ENCODE results near the gene ADAM12.

ADAM12 gene

DNA sequence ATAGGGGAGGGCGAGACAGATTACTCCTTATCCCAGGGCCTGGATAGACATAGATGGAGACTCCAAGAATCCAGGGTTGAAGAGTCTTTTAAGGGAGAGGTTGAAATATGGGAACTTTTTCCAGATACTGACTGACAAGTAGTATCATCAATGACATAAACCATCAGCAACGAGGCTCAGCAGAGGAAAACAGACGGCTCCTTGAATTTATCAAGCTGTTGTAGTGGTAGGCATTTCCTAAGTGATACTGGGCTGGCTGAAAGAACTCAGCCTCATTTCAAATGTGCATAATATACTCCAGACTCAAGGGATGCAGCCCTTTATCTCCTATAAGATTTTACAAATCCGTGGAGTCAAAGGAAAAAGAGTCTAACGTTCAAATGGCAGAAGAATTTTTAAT is 341.4 kb downstream of the ADAM12 start:
- TF ChIP-seq, protein P1, sequence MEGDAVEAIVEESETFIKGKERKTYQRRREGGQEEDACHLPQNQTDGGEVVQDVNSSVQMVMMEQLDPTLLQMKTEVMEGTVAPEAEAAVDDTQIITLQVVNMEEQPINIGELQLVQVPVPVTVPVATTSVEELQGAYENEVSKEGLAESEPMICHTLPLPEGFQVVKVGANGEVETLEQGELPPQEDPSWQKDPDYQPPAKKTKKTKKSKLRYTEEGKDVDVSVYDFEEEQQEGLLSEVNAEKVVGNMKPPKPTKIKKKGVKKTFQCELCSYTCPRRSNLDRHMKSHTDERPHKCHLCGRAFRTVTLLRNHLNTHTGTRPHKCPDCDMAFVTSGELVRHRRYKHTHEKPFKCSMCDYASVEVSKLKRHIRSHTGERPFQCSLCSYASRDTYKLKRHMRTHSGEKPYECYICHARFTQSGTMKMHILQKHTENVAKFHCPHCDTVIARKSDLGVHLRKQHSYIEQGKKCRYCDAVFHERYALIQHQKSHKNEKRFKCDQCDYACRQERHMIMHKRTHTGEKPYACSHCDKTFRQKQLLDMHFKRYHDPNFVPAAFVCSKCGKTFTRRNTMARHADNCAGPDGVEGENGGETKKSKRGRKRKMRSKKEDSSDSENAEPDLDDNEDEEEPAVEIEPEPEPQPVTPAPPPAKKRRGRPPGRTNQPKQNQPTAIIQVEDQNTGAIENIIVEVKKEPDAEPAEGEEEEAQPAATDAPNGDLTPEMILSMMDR (IDR thresholded peaks at IDR 0.05; ENCODE audit: unreplicated experiment in 3 of 3), result no peak
- Mint-ChIP-seq H3K4me3 (no peak overlapping the region), H3K4me1 (peaks cover 41% of the 10 kb centered on the region), H3K36me3 (ENCODE audit: low read depth) (no peaks in the 10 kb centered on the region), H3K27ac (no peak overlapping the region), H3K9me3 (no peaks in the 10 kb centered on the region), H3K27me3 (ENCODE audit: low read depth) (peaks cover 9% of the 10 kb centered on the region)

DNA sequence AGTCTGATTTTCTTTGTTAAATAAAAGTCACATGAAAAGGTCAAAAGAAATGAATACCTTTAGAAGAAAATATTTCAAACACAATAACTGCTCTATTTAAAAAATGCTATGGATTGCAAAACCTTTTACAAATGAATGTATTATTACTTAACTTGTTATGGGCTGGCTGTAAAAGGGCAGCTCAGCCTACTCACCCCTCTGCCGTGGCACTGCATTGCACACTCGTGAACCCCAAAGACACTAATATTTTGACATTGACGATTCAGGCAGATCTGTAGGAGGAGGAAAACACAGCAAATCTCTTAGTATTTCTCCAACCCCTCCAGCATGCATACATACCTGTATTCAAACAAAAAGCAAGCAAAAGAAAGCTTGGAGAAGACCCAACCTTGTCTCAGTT is 342.4 kb downstream of the ADAM12 start:
- Mint-ChIP-seq H3K36me3 (ENCODE audit: low read depth) (peaks cover 3% of the 10 kb centered on the region), H3K27me3 (ENCODE audit: low read depth) (peaks cover 13% of the 10 kb centered on the region), H3K27ac (peak overlapping the region in 2 of 3 experiments; percentile 45 to 73), H3K4me3 (peak overlapping the region in 1 of 3 experiments; percentile 16), H3K4me1 (peaks cover 46% of the 10 kb centered on the region), H3K9me3 (no peaks in the 10 kb centered on the region)
- TF ChIP-seq, protein P1 (IDR thresholded peaks at IDR 0.05; ENCODE audit: unreplicated experiment in 3 of 3), result no peak

DNA sequence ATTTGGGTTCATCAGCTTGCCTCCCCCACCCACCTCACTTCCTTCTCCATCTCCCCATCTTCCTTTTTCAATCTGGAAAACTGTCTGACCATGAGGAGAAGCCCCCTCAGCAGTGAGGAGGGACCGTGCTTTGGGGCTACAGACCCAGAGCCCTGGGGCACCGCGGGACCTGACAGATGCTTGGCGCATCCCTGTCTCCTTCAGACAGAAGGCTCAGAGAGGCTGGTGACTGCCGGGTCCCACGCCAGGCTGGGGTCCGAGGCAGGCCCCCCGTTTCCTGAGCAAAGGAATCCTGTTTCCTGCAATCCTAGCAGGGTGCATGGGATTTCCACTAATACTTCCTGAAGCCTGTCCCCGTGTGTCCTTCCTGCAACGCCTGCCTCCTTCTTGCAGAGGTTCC is 344.9 kb downstream of the ADAM12 start:
- Mint-ChIP-seq H3K27ac (no peak overlapping the region), H3K27me3 (ENCODE audit: low read depth) (peaks cover 11% of the 10 kb centered on the region), H3K9me3 (no peaks in the 10 kb centered on the region), H3K4me3 (no peak overlapping the region), H3K4me1 (peaks cover 37% of the 10 kb centered on the region), H3K36me3 (ENCODE audit: low read depth) (peaks cover 8% of the 10 kb centered on the region)
- TF ChIP-seq, protein P1 (IDR thresholded peaks at IDR 0.05; ENCODE audit: unreplicated experiment in 3 of 3), result no peak

DNA sequence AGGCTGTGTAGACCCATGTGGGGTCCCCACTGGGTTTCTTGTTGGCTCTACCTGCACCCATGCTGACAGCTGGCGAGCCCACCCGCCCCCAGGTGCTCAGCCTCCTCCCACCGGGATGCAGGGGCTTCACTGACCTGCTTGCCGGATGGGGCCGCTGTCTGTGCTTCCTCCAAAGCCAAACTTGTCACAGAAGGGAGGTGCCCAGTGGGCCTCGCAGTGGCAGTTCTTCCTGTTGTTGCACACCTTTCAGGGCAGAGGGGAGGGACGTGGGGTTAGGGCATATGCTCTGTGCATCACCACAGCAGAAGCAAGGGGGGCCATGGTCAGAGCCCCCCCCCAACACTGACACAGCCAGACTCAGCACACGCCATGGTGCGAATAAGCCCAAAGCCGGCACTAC is 345.4 kb downstream of the ADAM12 start:
- peak overlapping the region in 2 of 3 experiments; percentile 85 to 97 for H3K27ac Mint-ChIP-seq
- H3K4me3 Mint-ChIP-seq, result no peak overlapping the region
- H3K36me3 Mint-ChIP-seq (ENCODE audit: low read depth), result peaks cover 10% of the 10 kb centered on the region
- H3K27me3 Mint-ChIP-seq (ENCODE audit: low read depth), result peaks cover 11% of the 10 kb centered on the region
- no peaks in the 10 kb centered on the region for H3K9me3 Mint-ChIP-seq
- TF ChIP-seq, protein P1 (IDR thresholded peaks at IDR 0.05; ENCODE audit: unreplicated experiment in 3 of 3), result no peak
- peaks cover 37% of the 10 kb centered on the region for H3K4me1 Mint-ChIP-seq

DNA sequence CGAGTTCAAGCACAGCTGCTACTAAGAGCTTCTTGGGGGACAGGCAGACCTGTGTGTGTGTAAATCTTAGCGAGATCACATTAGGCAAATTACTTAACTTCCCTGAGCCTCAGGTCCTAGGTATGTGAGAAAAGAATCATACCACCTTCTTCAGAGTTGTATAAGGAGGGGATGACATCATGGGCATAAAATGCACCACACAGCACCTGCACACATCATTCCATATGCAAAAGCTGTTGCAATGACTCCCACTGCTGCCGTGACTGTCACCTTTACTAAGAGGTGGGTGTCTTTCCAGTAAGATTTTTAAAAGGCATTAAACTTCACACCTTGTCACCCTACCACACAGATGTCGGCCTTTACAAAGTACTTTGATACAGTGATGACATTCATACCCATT is 345.9 kb downstream of the ADAM12 start:
- TF ChIP-seq, protein P1 (IDR thresholded peaks at IDR 0.05; ENCODE audit: unreplicated experiment in 3 of 3), result no peak
- Mint-ChIP-seq H3K27ac (peak overlapping the region; percentile 85 to 97 (median 97)), H3K27me3 (ENCODE audit: low read depth) (peaks cover 11% of the 10 kb centered on the region), H3K4me3 (no peak overlapping the region), H3K4me1 (peaks cover 37% of the 10 kb centered on the region), H3K36me3 (ENCODE audit: low read depth) (peaks cover 10% of the 10 kb centered on the region), H3K9me3 (no peaks in the 10 kb centered on the region)

DNA sequence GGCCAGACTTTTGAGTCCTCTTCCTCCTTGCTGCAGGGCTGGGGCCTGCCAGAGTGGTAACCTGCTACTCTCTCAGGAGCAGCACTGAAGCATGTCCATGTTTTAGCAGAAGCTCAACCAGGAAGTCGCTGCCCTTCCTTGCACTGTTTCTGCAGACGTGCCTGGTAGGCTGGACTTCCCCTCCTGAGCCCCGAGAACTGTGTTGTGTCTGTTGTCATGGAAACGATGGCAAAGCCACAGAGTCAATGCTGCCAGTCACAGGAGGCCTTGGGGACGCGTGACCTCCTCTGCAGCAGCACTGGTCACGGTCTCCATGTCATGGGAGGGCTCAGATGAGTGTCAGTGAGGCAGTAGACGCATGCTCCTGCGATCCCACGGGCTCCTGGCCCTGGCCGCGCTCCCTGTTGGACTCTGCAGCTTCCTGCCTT is 346.5 kb downstream of the ADAM12 start:
- Mint-ChIP-seq H3K4me3 (no peak overlapping the region), H3K36me3 (ENCODE audit: low read depth) (peaks cover 10% of the 10 kb centered on the region), H3K4me1 (peaks cover 37% of the 10 kb centered on the region), H3K27me3 (ENCODE audit: low read depth) (peaks cover 11% of the 10 kb centered on the region), H3K27ac (peak overlapping the region; percentile 85 to 97 (median 97)), H3K9me3 (peaks cover 2% of the 10 kb centered on the region)
- TF ChIP-seq, protein P1 (IDR thresholded peaks at IDR 0.05; ENCODE audit: unreplicated experiment in 3 of 3), result no peak

All from nephron (organoid).